ENCODE measurements around the gene ULK4.

GRCh38 chr3:41210966-41211365 is 750.9 kb downstream of the ULK4 start:
- no peak for TF ChIP-seq CTCF (IDR thresholded peaks at IDR 0.05; ENCODE audit: low read depth, low read length, poor library complexity, severe bottlenecking)
- no peak for TF ChIP-seq EZH2phosphoT487 (IDR thresholded peaks at IDR 0.05; ENCODE audit: borderline replicate concordance, low read length)

Measured in DOHH2 (cell line).